RWPE1 (cell line): ENCODE data around the gene COX6A2.
"Not testable (repeated sequence)": the region's sequence is repeated elsewhere in the genome, so short reads cannot be mapped to it uniquely, and the experiment has no call there.

Experiments used
- CTCF ChIA-PET: fragments of 350-600 bp; sonication (Branson Sonifier 250); formaldehyde crosslinking; extraction: SDS; loops from one replicate; lab custom pipeline; 2021; lab: Yijun Ruan, JAX
- POLR2A ChIA-PET: fragments of 400-600 bp; formaldehyde crosslinking; extraction: SDS; loops from one replicate; lab custom pipeline; 2020; ENCODE audit warnings: antibody characterized with exemption; ENCODE audit not compliant: low non-redundant PET; lab: Yijun Ruan, JAX
- DNase-seq: peaks from one replicate; pipeline ENCODE4 v3.0.0; 2012; ENCODE audit warnings: low spot score
- H3K27ac ChIP-seq: fragments of 450-650 bp; 2 replicates; pipeline ENCODE4 v1.5.1; 2017
- CTCF ChIP-seq: fragments of 450-650 bp; conservative IDR thresholded peaks from 2 replicates; pipeline ENCODE4 v1.5.1; 2017; ENCODE audit warnings: low read depth, mild to moderate bottlenecking

The COX6A2 gene

GRCh38 chr16:31421587-31421986 is 6.6 kb downstream of the COX6A2 start:
- no peak overlapping the region for H3K27ac ChIP-seq
- no peak for DNase-seq
- ChIA-PET CTCF (interaction anchor here (0.6 kb wide), 1 partner anchor 61 kb away, joined by 3 read pairs; no protein-coding TSS in a partner anchor), POLR2A (no interaction called here)
- no peak for TF ChIP-seq CTCF

- ChIA-PET CTCF (no interaction called here), POLR2A (interaction anchor here (0.7 kb wide), 1 partner anchor 275 kb away, joined by 3 read pairs; no protein-coding TSS in a partner anchor)
- no peak overlapping the region for H3K27ac ChIP-seq
- no peak for TF ChIP-seq CTCF
- no peak for DNase-seq
Observed at GRCh38 chr16:31420037-31420436, 8.1 kb downstream of the COX6A2 start.

DNA sequence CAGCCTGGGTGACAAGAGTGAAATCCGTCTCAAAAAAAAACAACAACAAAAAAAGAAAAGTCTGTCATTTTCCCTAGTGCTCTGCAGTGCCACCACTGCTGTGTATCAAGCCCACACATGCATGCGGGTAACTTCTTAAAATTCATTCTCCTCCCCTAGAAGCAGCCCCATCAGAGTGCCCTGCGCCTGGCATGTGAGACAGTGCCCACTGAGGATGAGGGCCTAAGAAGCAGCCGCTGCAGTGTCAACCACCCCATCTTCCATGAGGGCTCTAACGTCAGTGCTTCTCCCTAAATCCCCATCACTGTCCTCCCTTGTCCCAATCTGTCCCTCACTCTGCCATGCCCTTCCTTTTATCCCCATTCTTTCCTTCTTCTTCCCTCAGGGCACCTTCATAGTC is 10.2 kb downstream of the COX6A2 start:
- TF ChIP-seq CTCF: no peak
- ChIA-PET POLR2A (no interaction called here), CTCF (no interaction called here)
- no peak for DNase-seq
- no peak overlapping the region for H3K27ac ChIP-seq

DNA sequence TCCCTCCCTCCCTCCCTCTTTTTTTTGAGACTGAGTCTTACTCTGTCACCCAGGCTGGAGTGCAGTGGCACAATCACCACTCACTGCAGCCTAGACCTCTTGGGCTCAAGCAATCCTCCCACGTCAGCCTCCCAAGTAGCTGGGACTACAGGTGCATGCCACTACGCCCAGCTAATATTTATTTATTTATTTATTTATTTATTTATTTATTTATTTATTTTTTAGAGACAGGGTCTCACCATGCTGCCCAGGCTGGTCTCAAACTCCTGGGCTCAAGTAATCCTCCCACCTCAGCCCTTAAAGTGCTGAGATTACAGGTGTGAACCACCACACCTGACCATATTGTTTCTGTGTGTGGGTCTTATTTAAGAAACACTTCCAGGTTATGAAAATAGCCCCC is 11.1 kb downstream of the COX6A2 start:
- CTCF ChIA-PET, DNase-seq, POLR2A ChIA-PET, H3K27ac ChIP-seq: not testable (repeated sequence)

- CTCF ChIA-PET: no interaction called here
Observed at GRCh38 chr16:31416371-31416770, 11.8 kb downstream of the COX6A2 start.

GRCh38 chr16:31414706-31415105 is 13.5 kb downstream of the COX6A2 start:
- POLR2A ChIA-PET: no interaction called here
- TF ChIP-seq CTCF: no peak
- DNase-seq: no peak
- CTCF ChIA-PET: no interaction called here
- no peak overlapping the region for H3K27ac ChIP-seq

More at GRCh38 chr16:31416371-31416770, 11.8 kb downstream of the COX6A2 start:
- no peak for TF ChIP-seq CTCF
- no peak overlapping the region for H3K27ac ChIP-seq
- no peak for DNase-seq
- POLR2A ChIA-PET: no interaction called here

GRCh38 chr16:31413943-31414342 is 14.2 kb downstream of the COX6A2 start:
- ChIA-PET CTCF (interaction anchor here (0.6 kb wide), 1 partner anchor 81 kb away, joined by 3 read pairs; no protein-coding TSS in a partner anchor), POLR2A (no interaction called here)
- no peak for DNase-seq
- no peak for TF ChIP-seq CTCF
- H3K27ac ChIP-seq: no peak overlapping the region
